ENCODE data around the gene ALKBH7. TPM values are rescaled to one million over a fixed set of nuclear protein-coding genes. Genes with fewer than 3 reads are reported as not detected.

The ALKBH7 gene
- total and polyA plus RNA-seq, 2 of the 13 experiments (the other 11 are each of a cell fraction or from before 2014, with no cell fraction given) = 29.6 to 45.9 TPM

- no peak for TF ChIP-seq TFDP1 (CRISPR knock-in tag; IDR thresholded peaks at IDR 0.05; ENCODE audit: borderline replicate concordance)
- no peak; the same call in 1 of the 2 replicates for TF ChIP-seq ZNF570 (CRISPR knock-in tag; IDR thresholded peaks at IDR 0.05; ENCODE audit: borderline replicate concordance)
- TF ChIP-seq PAWR (CRISPR knock-in tag; IDR thresholded peaks at IDR 0.05; ENCODE audit: borderline replicate concordance) = no peak
- TF ChIP-seq ATF3 (CRISPR knock-in tag; IDR thresholded peaks at IDR 0.05) = no peak
- peak; percentile 66; the same call in 1 of the 2 replicates for TF ChIP-seq ZBTB38 (CRISPR knock-in tag; IDR thresholded peaks at IDR 0.05)
- no peak for TF ChIP-seq CCAR2 (optimal IDR thresholded peaks at IDR 0.05; ENCODE audit: low read depth, low read length)
- no peak for TF ChIP-seq SYNCRIP (IDR thresholded peaks at IDR 0.05; ENCODE audit: insufficient read depth, low read depth, low read length)
- no peak for TF ChIP-seq PRDM15 (CRISPR knock-in tag; IDR thresholded peaks at IDR 0.05)
- TF ChIP-seq FOXP4 (CRISPR knock-in tag; IDR thresholded peaks at IDR 0.05) = no peak
- TF ChIP-seq ZNF747 (CRISPR knock-in tag; IDR thresholded peaks at IDR 0.05; ENCODE audit: borderline replicate concordance) = no peak
- no peak for TF ChIP-seq HIC2 (CRISPR knock-in tag; IDR thresholded peaks at IDR 0.05; ENCODE audit: low read depth)
- TF ChIP-seq MED13 (CRISPR knock-in tag; IDR thresholded peaks at IDR 0.05) = no peak
- peak; percentile 53 for TF ChIP-seq MEIS1 (CRISPR knock-in tag; IDR thresholded peaks at IDR 0.05; ENCODE audit: borderline replicate concordance)
- no peak; the same call in 1 of the 2 replicates for TF ChIP-seq TARDBP (CRISPR knock-in tag; IDR thresholded peaks at IDR 0.05)
- TF ChIP-seq ZNF274 (CRISPR knock-in tag; IDR thresholded peaks at IDR 0.05) = peak; percentile 54; the same call in 1 of the 2 replicates
- TF ChIP-seq ZNF264 (CRISPR knock-in tag; IDR thresholded peaks at IDR 0.05) = no peak
- TF ChIP-seq ZNF562 (CRISPR knock-in tag; IDR thresholded peaks at IDR 0.05; ENCODE audit: borderline replicate concordance) = no peak
- peak; percentile 99 for TF ChIP-seq SP2 (CRISPR knock-in tag; IDR thresholded peaks at IDR 0.05)
- TF ChIP-seq KLF12 (CRISPR knock-in tag; IDR thresholded peaks at IDR 0.05; ENCODE audit: borderline replicate concordance) = 0 out of 2 replicates have a peak, but pooled peaks have one; percentile 54
- peak; percentile 68 for TF ChIP-seq KDM2A (CRISPR knock-in tag; IDR thresholded peaks at IDR 0.05; ENCODE audit: borderline replicate concordance, low read depth)
- 0 out of 2 replicates have a peak, but pooled peaks have one; percentile 55 for TF ChIP-seq ZNF333 (CRISPR knock-in tag; IDR thresholded peaks at IDR 0.05; ENCODE audit: borderline replicate concordance)
Measured at GRCh38 chr19:6372594-6373095, at the start of gene ALKBH7 (continued).
